Measurements from ENCODE around the gene CADPS2.

GRCh38 chr7:122845286-122845685 lies 41.0 kb downstream of the CADPS2 start:
- TF ChIP-seq POLR2AphosphoS5 (IDR thresholded peaks at IDR 0.05; ENCODE audit: low read depth, low read length) (no peak), POLR2A (IDR thresholded peaks at IDR 0.05; ENCODE audit: low read depth, low read length) (no peak), PAX5 (IDR thresholded peaks at IDR 0.05; ENCODE audit: insufficient read depth, low read length, severe bottlenecking) (no peak), TAF1 (IDR thresholded peaks at IDR 0.05; ENCODE audit: low read depth, low read length) (no peak), SPI1 (IDR thresholded peaks at IDR 0.05; ENCODE audit: low read depth, low read length) (no peak), POU2F2 (IDR thresholded peaks at IDR 0.05; ENCODE audit: low read depth, low read length) (no peak)
